HepG2 (cell line): ENCODE data around the gene NSD2. TPM values are rescaled to one million over a fixed set of nuclear protein-coding genes. Genes with fewer than 3 reads are reported as not detected.

Source experiments
- ATF5 ChIP-seq: sonication (generic); formaldehyde crosslinking; IDR thresholded peaks from 2 replicates; pipeline ENCODE4 v1.4.0; 2020; ENCODE audit warnings: mild to moderate bottlenecking, low read depth, missing genetic modification reagents
- ATF6 ChIP-seq: sonication (generic); formaldehyde crosslinking; conservative IDR thresholded peaks from 2 replicates; pipeline ENCODE4 v1.4.0; 2020; ENCODE audit warnings: missing genetic modification reagents
- EHMT2 ChIP-seq: fragments of 200-600 bp; sonication (generic); IDR thresholded peaks from 2 replicates; pipeline ENCODE4 v1.7.0; 2017; ENCODE audit warnings: antibody characterized with exemption, low read depth, low read length, borderline replicate concordance
- GPN1 ChIP-seq: sonication (generic); formaldehyde crosslinking; IDR thresholded peaks from 2 replicates; pipeline ENCODE4 v1.5.1; 2020; ENCODE audit warnings: missing genetic modification reagents, borderline replicate concordance
- MIER3 ChIP-seq: IDR thresholded peaks from 2 replicates; pipeline ENCODE4 v1.6.1; 2016; ENCODE audit warnings: missing compliant biosample characterization, borderline replicate concordance
- NFATC3 ChIP-seq: sonication (generic); formaldehyde crosslinking; IDR thresholded peaks from 2 replicates; pipeline ENCODE4 v1.5.1; 2020; ENCODE audit warnings: mild to moderate bottlenecking, missing genetic modification reagents
- NR2F1 ChIP-seq, 2 experiments: fragments of 450-650 bp in 1 of 2; formaldehyde crosslinking in 1 of 2; IDR thresholded peaks; 2 replicates each; pipeline versions ENCODE4 v1.5.0 to v1.6.1; 2016 to 2020; ENCODE audit warnings: mild to moderate bottlenecking in 1 of 2, missing compliant biosample characterization in 1 of 2, missing genetic modification reagents in 1 of 2, moderate library complexity in 1 of 2
- REPIN1 ChIP-seq: sonication (generic); formaldehyde crosslinking; IDR thresholded peaks from 2 replicates; pipeline ENCODE4 v1.8.0; 2022; ENCODE audit warnings: missing genetic modification reagents, low read depth, mild to moderate bottlenecking, borderline replicate concordance
- ZKSCAN5 ChIP-seq: sonication (generic); formaldehyde crosslinking; IDR thresholded peaks from 2 replicates; pipeline ENCODE4 v1.5.1; 2020; ENCODE audit warnings: mild to moderate bottlenecking, missing genetic modification reagents
- ZNF180 ChIP-seq: sonication (generic); formaldehyde crosslinking; IDR thresholded peaks from 2 replicates; pipeline ENCODE4 v1.4.0; 2020; ENCODE audit warnings: low read depth, missing genetic modification reagents, borderline replicate concordance
- ZNF264 ChIP-seq: sonication (generic); formaldehyde crosslinking; IDR thresholded peaks from 2 replicates; pipeline ENCODE4 v1.4.0; 2020; ENCODE audit warnings: missing genetic modification reagents
- ZNF30 ChIP-seq: sonication (generic); formaldehyde crosslinking; IDR thresholded peaks from 2 replicates; pipeline ENCODE4 v1.5.0; 2020; ENCODE audit warnings: mild to moderate bottlenecking, missing genetic modification reagents
- ZNF34 ChIP-seq: sonication (generic); formaldehyde crosslinking; IDR thresholded peaks from 2 replicates; pipeline ENCODE4 v1.4.0; 2020; ENCODE audit warnings: mild to moderate bottlenecking, missing genetic modification reagents, borderline replicate concordance
- ZNF501 ChIP-seq: sonication (generic); formaldehyde crosslinking; IDR thresholded peaks from 2 replicates; pipeline ENCODE4 v1.5.1; 2020; ENCODE audit warnings: mild to moderate bottlenecking, moderate library complexity, missing genetic modification reagents
- ZNF580 ChIP-seq: IDR thresholded peaks from 2 replicates; pipeline ENCODE4 v1.6.1; 2016; ENCODE audit warnings: low read depth, borderline replicate concordance
- ZNF607 ChIP-seq: sonication (generic); formaldehyde crosslinking; IDR thresholded peaks from 2 replicates; pipeline ENCODE4 v1.5.1; 2020; ENCODE audit warnings: missing genetic modification reagents, mild to moderate bottlenecking, borderline replicate concordance
- polyA plus RNA-seq, 8 experiments: library from polyadenylated mRNA; depleted of rRNA in 3 of 8; stranded (reverse) in 7 of 8; unstranded in 1 of 8; fragments of >200 nt; fragmentation: Illumina TruSeq in 4 of 8; extraction: Trizol in 4 of 8; gene quantifications; 2 replicates each; pipeline versions ENCODE4 v1.2.1 to v1.2.3, GENCODE V29; 2011 to 2016; ENCODE audit warnings: low read depth in 4 of 8, missing spikeins in 1 of 8, mixed read lengths in 1 of 8; ENCODE audit not compliant: insufficient read depth in 1 of 8
- total RNA-seq, 5 experiments: library from RNA; depleted of rRNA; stranded (reverse); fragments of >200 nt; fragmentation: Illumina TruSeq; extraction: Trizol; gene quantifications; 2 replicates each; pipeline ENCODE4 v1.2.3, GENCODE V29; 2016; ENCODE audit warnings: low read depth in 1 of 5
- TF ChIP-seq, protein P1 (sequence below): sonication (generic); formaldehyde crosslinking; IDR thresholded peaks from 2 replicates; pipeline ENCODE4 v1.4.0; 2020; ENCODE audit warnings: missing genetic modification reagents
- TF ChIP-seq, protein P2 (sequence below): sonication (generic); formaldehyde crosslinking; IDR thresholded peaks from 2 replicates; pipeline ENCODE4 v1.4.0; 2020; ENCODE audit warnings: missing genetic modification reagents

The NSD2 gene
- total and polyA plus RNA-seq, 2 of the 13 experiments (the other 11 are each of a cell fraction or from before 2014, with no cell fraction given): 22.0 to 65.9 TPM

DNA sequence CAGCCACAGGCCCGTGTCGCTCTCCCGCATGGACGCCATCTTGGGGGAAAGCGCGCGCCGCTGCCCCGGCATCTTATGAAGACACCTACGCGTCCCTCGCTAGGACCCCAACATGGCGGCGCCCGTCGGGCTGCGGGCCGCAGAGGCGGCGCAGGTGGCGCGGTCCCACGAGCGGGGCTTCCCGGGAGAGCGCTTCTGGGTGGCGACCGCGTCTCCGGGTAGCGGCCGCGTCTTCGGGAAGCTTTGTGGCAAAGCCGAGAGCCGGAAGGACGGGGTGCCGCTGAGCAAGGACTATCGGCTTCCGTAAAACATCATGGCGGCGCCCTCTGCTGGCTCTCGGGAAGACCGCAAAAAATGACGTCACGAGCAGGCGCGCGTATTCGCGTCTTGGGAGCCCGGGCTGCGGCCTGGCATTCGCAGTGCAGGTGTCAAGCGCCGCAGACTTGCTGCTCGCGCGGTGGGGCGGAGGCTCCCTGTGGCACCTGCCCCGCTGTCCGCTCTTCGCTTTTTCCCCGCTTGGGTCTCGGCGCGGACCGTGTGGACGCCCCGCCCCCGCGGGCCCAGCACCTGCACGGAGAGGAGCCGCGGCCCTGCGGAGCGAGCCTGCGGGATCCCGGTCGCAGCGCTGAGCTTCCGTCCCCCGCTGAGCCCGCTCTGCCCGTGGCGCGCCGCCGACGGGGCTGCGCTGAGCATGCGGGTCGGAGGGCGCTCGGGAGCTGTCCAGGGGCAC lies 137.9 kb downstream of the NSD2 start, which contains the start of gene NELFA (continued):
- TF ChIP-seq NFATC3 (CRISPR knock-in tag): no peak
- 0 out of 2 replicates have a peak, but pooled peaks have one; percentile 28 for TF ChIP-seq ZNF264 (CRISPR knock-in tag)
- no peak for TF ChIP-seq GPN1 (CRISPR knock-in tag)
- TF ChIP-seq ZNF180 (CRISPR knock-in tag): no peak
- no peak for TF ChIP-seq ZNF34 (CRISPR knock-in tag)
- TF ChIP-seq, protein P1, sequence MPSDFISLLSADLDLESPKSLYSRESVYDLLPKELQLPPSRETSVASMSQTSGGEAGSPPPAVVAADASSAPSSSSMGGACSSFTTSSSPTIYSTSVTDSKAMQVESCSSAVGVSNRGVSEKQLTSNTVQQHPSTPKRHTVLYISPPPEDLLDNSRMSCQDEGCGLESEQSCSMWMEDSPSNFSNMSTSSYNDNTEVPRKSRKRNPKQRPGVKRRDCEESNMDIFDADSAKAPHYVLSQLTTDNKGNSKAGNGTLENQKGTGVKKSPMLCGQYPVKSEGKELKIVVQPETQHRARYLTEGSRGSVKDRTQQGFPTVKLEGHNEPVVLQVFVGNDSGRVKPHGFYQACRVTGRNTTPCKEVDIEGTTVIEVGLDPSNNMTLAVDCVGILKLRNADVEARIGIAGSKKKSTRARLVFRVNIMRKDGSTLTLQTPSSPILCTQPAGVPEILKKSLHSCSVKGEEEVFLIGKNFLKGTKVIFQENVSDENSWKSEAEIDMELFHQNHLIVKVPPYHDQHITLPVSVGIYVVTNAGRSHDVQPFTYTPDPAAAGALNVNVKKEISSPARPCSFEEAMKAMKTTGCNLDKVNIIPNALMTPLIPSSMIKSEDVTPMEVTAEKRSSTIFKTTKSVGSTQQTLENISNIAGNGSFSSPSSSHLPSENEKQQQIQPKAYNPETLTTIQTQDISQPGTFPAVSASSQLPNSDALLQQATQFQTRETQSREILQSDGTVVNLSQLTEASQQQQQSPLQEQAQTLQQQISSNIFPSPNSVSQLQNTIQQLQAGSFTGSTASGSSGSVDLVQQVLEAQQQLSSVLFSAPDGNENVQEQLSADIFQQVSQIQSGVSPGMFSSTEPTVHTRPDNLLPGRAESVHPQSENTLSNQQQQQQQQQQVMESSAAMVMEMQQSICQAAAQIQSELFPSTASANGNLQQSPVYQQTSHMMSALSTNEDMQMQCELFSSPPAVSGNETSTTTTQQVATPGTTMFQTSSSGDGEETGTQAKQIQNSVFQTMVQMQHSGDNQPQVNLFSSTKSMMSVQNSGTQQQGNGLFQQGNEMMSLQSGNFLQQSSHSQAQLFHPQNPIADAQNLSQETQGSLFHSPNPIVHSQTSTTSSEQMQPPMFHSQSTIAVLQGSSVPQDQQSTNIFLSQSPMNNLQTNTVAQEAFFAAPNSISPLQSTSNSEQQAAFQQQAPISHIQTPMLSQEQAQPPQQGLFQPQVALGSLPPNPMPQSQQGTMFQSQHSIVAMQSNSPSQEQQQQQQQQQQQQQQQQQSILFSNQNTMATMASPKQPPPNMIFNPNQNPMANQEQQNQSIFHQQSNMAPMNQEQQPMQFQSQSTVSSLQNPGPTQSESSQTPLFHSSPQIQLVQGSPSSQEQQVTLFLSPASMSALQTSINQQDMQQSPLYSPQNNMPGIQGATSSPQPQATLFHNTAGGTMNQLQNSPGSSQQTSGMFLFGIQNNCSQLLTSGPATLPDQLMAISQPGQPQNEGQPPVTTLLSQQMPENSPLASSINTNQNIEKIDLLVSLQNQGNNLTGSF (CRISPR knock-in tag): 0 out of 2 replicates have a peak, but pooled peaks have one; percentile 18
- TF ChIP-seq ZNF30 (CRISPR knock-in tag): peak; percentile 93
- peak; percentile 21; the same call in 1 of the 2 replicates for TF ChIP-seq MIER3 (CRISPR knock-in tag)
- peak; percentile 46; the same call in 1 of the 2 replicates for TF ChIP-seq ATF6 (CRISPR knock-in tag)
- TF ChIP-seq ZKSCAN5: no peak
- no peak for TF ChIP-seq EHMT2
- TF ChIP-seq ZNF501 (CRISPR knock-in tag): peak; percentile 86
- TF ChIP-seq, protein P2, sequence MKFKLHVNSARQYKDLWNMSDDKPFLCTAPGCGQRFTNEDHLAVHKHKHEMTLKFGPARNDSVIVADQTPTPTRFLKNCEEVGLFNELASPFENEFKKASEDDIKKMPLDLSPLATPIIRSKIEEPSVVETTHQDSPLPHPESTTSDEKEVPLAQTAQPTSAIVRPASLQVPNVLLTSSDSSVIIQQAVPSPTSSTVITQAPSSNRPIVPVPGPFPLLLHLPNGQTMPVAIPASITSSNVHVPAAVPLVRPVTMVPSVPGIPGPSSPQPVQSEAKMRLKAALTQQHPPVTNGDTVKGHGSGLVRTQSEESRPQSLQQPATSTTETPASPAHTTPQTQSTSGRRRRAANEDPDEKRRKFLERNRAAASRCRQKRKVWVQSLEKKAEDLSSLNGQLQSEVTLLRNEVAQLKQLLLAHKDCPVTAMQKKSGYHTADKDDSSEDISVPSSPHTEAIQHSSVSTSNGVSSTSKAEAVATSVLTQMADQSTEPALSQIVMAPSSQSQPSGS (CRISPR knock-in tag): peak; percentile 45; the same call in 1 of the 2 replicates
- peak; percentile 62; the same call in 1 of the 2 replicates for TF ChIP-seq REPIN1 (CRISPR knock-in tag)
- peak; percentile 56; the same call in 1 of the 2 replicates for TF ChIP-seq ZNF580 (CRISPR knock-in tag)
- TF ChIP-seq ZNF607 (CRISPR knock-in tag): no peak; the same call in none of the 2 replicates
- TF ChIP-seq NR2F1 (CRISPR knock-in tag; IDR thresholded peaks at IDR 0.05): peak; percentile 26 to 29; a peak in 1 of 4 replicates
- no peak for TF ChIP-seq ATF5 (CRISPR knock-in tag)
